Measurements from ENCODE around the gene REXO5.
"Not testable (repeated sequence)": the region's sequence is repeated elsewhere in the genome, so short reads cannot be mapped to it uniquely, and the experiment has no call there.

Gene REXO5, protein sequence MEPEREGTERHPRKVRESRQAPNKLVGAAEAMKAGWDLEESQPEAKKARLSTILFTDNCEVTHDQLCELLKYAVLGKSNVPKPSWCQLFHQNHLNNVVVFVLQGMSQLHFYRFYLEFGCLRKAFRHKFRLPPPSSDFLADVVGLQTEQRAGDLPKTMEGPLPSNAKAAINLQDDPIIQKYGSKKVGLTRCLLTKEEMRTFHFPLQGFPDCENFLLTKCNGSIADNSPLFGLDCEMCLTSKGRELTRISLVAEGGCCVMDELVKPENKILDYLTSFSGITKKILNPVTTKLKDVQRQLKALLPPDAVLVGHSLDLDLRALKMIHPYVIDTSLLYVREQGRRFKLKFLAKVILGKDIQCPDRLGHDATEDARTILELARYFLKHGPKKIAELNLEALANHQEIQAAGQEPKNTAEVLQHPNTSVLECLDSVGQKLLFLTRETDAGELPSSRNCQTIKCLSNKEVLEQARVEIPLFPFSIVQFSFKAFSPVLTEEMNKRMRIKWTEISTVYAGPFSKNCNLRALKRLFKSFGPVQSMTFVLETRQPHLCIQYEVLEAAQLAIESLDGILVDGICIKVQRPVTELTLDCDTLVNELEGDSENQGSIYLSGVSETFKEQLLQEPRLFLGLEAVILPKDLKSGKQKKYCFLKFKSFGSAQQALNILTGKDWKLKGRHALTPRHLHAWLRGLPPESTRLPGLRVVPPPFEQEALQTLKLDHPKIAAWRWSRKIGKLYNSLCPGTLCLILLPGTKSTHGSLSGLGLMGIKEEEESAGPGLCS

DNA sequence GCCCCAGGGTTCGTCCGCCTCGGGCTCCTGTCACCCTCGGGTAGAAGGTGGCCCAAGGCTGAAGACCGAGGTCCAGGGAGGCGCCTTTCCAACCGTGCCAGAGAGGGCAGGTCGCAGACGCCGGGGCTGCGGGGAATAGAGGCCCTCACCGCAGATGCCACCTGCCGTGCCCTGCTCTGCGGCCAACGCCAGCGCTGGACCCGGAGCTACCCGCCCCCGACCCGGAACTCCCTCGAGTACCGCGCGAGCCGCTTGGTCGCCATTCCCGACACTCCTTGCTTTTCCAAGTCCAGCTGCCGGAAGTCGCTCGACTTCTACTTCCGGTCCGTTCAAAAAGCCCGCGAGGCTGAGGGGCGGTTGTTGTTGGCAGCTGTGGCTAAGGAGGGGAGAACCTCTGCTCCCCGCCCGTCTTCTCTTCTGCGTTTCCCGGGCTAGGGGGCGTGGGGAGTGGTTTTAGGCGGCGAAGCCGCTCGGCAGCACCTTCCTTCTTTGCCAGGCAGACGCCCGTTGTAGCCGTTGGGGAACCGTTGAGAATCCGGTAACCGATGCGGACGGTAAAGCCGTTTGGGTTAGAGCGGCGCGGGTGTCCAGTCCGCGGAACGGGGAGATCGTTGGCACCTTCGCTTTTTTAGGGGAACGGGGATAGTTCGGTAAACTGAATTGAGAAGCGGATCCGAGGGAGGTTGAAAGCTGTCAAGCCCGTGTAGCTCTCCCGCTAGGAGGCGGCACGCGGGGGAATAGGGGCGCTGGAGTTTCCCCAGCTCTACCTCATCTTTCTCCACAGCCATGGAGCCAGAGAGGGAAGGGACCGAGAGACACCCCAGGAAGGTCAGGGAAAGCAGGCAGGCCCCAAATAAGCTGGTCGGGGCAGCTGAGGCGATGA, at the start of gene REXO5, which contains the start of gene ERI2:
Gene REXO5 (plus strand): TSS at position 360 of the 883 bp plus-strand sequence. CDS start 427 bp downstream, at position 787.
Gene ERI2 (minus strand): TSS at position 305 of the 883 bp plus-strand sequence. CDS start 42 bp downstream, at position 263.
- DNase-seq (ENCODE audit: low read depth) = peak; percentile 79

GRCh38 chr16:20760346-20760745, 46.0 kb upstream of the REXO5 start:
- no peak for DNase-seq (ENCODE audit: low read depth)

DNA sequence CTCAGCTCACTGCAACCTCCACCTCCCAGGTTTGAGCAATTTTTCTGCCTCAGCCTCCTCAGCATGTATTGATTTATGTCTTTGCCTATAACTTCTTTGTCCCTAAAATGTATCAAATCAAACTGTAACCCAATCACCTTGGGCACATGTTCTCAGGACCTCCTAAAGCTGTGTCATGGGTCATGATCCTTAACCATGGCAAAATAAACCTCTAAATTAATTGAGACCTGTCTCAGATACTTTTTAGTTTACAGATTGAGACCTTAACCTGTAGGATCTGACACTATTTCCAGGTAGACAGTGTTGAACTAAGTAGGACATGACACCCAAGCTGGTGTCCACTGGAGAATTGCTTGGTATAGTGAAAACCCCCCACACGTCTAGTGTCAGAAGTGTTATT, 45.2 kb upstream of the REXO5 start:
- DNase-seq (ENCODE audit: low read depth) = no peak

DNA sequence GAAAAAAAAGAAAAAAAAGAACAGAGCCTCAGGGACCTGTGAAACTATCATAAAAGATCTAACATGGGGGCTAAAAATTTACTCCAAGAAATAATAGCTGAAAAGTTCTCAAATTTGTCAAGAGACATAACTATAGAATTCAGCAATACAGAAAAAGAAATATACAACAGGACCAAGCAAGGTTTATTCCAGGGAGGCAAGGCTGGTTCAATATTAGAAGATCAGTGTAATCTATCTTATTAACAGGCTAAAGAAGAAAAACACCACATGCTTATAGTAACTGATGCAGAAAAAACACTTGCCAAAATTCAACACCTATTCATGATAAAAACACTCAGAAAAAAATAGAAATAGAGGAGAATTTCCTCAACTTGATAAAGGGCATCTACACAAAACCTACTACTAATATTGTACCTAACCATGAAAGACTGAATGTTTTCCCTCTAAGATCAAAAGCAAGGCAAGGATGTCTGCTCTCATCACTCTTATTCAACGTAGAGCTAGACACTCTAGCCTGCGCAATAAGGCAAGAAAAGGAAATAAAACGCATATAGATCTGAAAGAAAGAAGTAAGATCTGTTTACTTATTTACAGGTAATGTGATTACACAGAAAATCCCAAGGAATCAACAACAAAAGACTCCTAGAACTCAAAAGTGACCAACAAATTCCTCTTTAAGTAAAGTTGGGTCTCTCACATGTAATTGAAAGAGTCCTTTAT, 43.8 kb upstream of the REXO5 start:
- DNase-seq (ENCODE audit: low read depth) = no peak

GRCh38 chr16:20763461-20764232, 42.7 kb upstream of the REXO5 start, which contains the start of gene ACSM3:
ACSM3 (plus strand) TSS chr16:20764014; CDS start chr16:20770035, 6,021 bp downstream.
- peak; percentile 32 for DNase-seq (ENCODE audit: low read depth)

GRCh38 chr16:20764448-20764847, 41.9 kb upstream of the REXO5 start:
- not testable (repeated sequence) for DNase-seq (ENCODE audit: low read depth)

- no peak for DNase-seq (ENCODE audit: low read depth)
Observed at GRCh38 chr16:20765732-20766131, 40.6 kb upstream of the REXO5 start.

DNA sequence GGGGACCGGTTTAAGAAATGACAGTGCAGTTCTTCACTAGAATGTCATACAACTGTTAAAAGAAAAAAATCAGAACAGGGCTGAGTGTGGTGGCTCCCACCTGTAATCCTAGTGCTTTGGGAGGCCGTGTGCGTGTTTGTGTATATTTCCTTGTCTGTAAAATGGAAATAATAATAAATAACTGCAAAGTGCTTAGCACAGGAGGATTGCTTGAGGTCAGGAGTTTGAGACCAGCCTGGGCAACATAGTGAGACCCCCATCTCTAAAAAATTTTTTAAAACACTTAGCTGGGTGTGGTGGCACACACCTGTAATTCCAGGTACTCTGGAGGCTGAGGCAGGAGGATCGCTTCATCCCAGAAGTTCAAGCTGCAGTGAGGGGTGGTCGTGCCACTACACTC, 40.0 kb upstream of the REXO5 start:
- DNase-seq (ENCODE audit: low read depth) = no peak

DNA sequence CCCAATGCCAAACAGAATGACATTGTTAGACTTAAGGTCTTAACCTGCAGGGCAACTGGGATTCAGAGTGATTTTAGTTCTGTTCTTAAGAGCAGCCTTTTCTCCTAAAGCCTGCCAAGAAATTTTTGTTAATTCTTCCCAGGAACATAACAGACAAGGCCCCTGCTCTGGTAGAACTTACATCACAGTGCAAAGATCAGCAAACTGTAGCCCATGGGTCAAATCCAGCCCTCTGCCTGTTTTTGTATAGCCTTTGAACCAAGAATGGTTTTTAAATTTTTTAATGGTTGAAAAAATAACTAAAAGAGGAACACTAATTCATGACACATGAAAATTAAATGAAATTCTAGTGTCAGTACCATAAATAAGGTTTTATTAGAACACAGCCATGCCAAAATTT, 38.8 kb upstream of the REXO5 start:
- no peak for DNase-seq (ENCODE audit: low read depth)

DNA sequence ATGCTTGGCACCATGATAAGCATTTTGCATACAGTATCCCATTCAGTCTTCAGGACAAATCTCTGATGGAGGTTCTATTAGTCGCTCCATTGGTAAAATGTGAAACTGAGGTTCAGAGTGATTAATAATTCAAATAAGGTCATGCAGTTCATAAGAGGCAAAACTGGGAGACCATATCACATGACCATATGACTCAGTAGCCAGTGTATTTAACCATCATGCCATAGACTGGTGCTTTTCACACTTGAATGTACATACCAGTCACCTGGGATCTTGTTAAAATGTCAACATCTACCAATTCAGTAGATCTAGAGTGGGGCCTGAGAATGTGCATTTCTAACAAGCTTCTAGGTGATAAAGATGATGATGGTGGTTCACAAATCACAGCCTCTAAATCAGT, 38.2 kb upstream of the REXO5 start:
- no peak for DNase-seq (ENCODE audit: low read depth)

DNA sequence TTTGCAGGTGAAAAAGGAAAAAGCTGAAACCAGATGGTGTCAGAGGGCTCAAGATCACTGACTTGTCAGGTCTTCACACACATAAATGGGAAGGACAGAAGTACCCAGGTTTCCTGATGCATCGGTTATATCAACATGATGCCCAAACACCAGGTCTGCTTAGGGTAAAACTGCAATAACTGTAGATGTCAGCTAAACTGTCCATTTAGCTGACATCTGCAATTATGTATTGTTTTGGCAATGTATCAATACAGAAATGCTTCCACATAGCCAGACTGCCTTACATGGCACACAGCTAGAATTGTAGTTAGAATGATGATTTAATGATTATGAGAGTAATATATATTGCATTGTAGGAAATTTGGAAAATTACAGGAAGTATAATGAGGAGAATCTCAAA, 37.5 kb upstream of the REXO5 start:
- DNase-seq (ENCODE audit: low read depth) = no peak

DNA sequence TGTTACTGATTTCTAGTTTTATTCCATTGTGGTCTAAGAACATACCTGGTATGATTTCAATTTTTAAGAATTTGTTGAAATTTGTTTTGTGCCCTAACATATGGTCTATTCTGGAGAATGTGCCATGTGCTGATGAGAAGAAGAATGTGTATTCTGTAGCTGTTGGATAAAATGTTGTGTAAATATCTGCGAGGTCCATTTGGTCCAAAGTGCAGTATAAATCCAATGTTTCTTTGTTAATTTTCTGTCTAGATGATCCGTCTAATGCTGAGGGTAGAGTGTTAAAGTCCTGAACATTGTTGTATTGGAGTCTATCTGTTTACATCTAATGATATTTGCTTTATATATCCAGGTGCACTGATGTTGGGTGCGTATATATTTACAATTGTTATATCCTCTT, 32.6 kb upstream of the REXO5 start:
- DNase-seq (ENCODE audit: low read depth) = no peak

GRCh38 chr16:20774703-20775362, 31.5 kb upstream of the REXO5 start:
- DNase-seq (ENCODE audit: low read depth) = no peak

DNA sequence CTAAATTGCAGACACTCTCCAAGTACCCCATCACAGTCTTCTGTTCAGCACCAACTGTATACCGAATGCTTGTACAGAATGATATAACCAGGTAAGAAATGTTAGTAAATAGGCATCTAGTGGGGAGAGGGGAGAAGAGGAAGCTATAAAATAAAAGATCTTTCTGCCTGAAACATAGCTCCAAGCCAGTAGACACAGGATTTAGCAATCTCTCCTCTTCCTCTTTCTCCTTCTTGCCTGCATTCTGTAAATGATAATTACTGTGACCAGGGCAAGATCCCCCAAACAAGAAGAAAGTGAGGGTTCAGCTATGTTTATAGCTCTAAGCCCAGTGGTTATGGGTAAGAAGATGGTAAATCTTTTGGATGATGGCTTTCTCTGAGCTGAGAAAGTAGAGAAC, 24.6 kb upstream of the REXO5 start:
- no peak for DNase-seq (ENCODE audit: low read depth)

GRCh38 chr16:20782470-20782869, 23.9 kb upstream of the REXO5 start:
- no peak for DNase-seq (ENCODE audit: low read depth)

GRCh38 chr16:20784204-20784603, 22.1 kb upstream of the REXO5 start:
- no peak for DNase-seq (ENCODE audit: low read depth)

- DNase-seq (ENCODE audit: low read depth) = no peak
Observed at GRCh38 chr16:20789130-20789529, 17.2 kb upstream of the REXO5 start.

- no peak for DNase-seq (ENCODE audit: low read depth)
Observed at GRCh38 chr16:20791923-20792612, 14.3 kb upstream of the REXO5 start.

GRCh38 chr16:20798364-20798763, 8.0 kb upstream of the REXO5 start:
- no peak for DNase-seq (ENCODE audit: low read depth)
